Neural crest cell (in vitro differentiated cells): Measurements from ENCODE around the gene ANKRD13B. TPM values are rescaled to one million over a fixed set of nuclear protein-coding genes. Genes with fewer than 3 reads are reported as not detected.

Source experiments
- DNase-seq: peaks from one replicate; pipeline ENCODE4 v3.0.0; 2021; ENCODE audit warnings: low read depth, mixed read lengths, low spot score
- H3K27ac Mint-ChIP-seq: one replicate; pipeline ENCODE4 v1.8.0; 2021; ENCODE audit warnings: mild to moderate bottlenecking, mixed read lengths; ENCODE audit not compliant: unreplicated experiment
- H3K27me3 Mint-ChIP-seq: 2 replicates; pipeline ENCODE4 v1.8.0; 2021; ENCODE audit warnings: low read depth, mild to moderate bottlenecking, mixed read lengths
- H3K36me3 Mint-ChIP-seq: 2 replicates; pipeline ENCODE4 v1.8.0; 2021; ENCODE audit warnings: low read depth, mild to moderate bottlenecking, mixed read lengths
- H3K4me1 Mint-ChIP-seq: 2 replicates; pipeline ENCODE4 v1.8.0; 2021; ENCODE audit warnings: mixed read lengths
- H3K4me3 Mint-ChIP-seq: one replicate; pipeline ENCODE4 v1.8.0; 2021; ENCODE audit warnings: mild to moderate bottlenecking, mixed read lengths
- H3K9me3 Mint-ChIP-seq: 2 replicates; pipeline ENCODE4 v1.8.0; 2021; ENCODE audit warnings: mixed read lengths
- total RNA-seq: library from RNA; stranded (reverse); gene quantifications from 2 replicates; pipeline ENCODE4 v1.2.1, GENCODE V29; 2021
- TF ChIP-seq, protein P1 (sequence below): fragments of 200-600 bp; sonication (generic); conservative IDR thresholded peaks from 2 replicates; pipeline ENCODE4 v1.5.0; 2021; ENCODE audit warnings: antibody characterized with exemption, mild to moderate bottlenecking

The ANKRD13B gene
- total RNA-seq, 1 donor from 2014 or later, result 70.0 TPM

DNA sequence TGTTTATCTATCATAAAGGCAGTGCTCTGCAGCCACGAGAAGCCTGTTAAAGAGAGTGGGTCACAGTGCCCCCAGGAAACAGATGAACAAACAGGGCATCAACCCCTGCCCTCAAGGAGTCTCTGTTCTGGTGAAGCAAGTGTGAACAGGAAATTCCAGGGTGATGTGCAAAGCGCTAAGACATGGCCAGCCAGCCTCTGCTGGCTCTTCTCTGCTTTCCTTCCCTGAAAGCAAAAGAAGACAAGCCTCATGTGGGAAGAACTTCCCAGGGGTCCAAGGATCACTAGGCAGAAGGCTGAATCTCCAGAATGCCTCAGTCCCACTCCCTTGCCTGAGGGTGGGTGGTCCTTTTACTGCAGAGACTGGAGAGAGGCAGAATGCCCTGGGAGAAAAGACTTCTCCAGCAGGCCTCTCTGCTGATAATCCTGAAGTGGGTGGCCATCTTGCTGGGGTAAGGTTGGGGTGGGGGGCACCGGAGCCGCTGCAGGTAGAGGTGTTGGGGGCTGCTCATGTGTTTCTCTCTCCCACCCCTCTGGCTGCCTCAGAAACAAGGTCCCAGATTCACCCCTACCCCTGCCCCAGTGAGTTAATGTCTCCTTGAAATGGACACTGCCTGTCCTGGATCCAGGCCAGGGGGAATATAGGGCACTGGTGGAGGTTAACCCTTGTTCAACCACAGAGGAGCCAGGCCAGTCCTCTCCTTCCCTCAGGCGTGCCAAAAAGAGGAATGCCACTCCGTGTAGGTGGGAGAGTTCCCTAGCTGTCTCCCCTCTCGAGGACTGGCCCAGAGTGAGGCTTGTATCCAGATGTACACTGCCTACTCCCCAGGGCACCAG lies 2.4 kb downstream of the ANKRD13B start:
- H3K9me3 Mint-ChIP-seq, result no peaks in the 10 kb centered on the region
- no peaks in the 10 kb centered on the region for H3K27me3 Mint-ChIP-seq
- H3K4me1 Mint-ChIP-seq, result peaks cover 54% of the 10 kb centered on the region
- TF ChIP-seq, protein P1, sequence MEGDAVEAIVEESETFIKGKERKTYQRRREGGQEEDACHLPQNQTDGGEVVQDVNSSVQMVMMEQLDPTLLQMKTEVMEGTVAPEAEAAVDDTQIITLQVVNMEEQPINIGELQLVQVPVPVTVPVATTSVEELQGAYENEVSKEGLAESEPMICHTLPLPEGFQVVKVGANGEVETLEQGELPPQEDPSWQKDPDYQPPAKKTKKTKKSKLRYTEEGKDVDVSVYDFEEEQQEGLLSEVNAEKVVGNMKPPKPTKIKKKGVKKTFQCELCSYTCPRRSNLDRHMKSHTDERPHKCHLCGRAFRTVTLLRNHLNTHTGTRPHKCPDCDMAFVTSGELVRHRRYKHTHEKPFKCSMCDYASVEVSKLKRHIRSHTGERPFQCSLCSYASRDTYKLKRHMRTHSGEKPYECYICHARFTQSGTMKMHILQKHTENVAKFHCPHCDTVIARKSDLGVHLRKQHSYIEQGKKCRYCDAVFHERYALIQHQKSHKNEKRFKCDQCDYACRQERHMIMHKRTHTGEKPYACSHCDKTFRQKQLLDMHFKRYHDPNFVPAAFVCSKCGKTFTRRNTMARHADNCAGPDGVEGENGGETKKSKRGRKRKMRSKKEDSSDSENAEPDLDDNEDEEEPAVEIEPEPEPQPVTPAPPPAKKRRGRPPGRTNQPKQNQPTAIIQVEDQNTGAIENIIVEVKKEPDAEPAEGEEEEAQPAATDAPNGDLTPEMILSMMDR, result no peak
- no peaks in the 10 kb centered on the region for H3K36me3 Mint-ChIP-seq
- DNase-seq, result no peak
- H3K27ac Mint-ChIP-seq, result no peak overlapping the region
- peak overlapping the region; percentile 88 for H3K4me3 Mint-ChIP-seq

DNA sequence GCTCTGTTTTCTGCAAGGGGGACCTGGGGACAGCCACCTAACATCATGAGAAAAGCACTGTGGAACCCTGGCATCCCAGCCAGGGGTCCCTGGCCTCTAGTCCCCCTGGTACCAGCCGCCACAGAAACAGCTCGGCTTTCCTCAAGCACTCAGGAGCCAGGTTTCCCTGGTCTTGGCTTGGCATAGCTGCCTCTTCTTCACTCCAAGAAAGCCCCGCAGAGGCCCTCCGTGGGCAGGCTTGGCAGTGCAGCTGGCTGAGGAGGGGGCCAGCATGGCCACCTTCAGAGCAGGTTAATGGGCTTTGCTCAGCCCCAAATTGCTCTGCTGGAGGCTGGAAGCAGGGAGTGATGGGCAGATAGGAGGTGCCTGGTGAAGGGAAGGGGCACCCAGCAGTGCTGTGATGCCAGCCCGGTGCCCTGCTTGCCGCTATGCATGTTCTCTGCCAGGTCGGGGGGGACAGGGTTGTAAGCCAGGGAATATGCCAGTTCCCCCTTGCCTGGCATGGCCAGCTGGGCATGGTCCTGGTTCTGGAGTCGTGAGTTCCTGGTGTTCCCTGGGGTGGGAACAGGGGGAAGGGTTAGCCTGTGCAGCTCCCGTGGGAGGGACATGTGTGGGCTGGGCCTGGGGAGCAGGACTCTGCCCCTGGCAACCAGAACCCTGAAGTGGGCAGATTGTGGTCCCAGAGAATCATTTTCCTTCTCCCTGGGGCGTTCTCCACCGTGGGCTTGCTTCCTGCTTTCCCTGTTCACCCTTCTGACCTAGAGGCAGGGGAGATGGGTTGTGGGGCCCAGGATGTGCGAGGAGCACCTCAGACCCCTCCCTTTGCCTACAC lies 3.2 kb downstream of the ANKRD13B start:
- H3K4me1 Mint-ChIP-seq, result peaks cover 50% of the 10 kb centered on the region
- H3K9me3 Mint-ChIP-seq, result no peaks in the 10 kb centered on the region
- no peak overlapping the region for H3K27ac Mint-ChIP-seq
- DNase-seq, result no peak
- H3K36me3 Mint-ChIP-seq, result no peaks in the 10 kb centered on the region
- H3K4me3 Mint-ChIP-seq, result peak overlapping the region; percentile 9
- H3K27me3 Mint-ChIP-seq, result no peaks in the 10 kb centered on the region
- TF ChIP-seq, protein P1, result no peak

DNA sequence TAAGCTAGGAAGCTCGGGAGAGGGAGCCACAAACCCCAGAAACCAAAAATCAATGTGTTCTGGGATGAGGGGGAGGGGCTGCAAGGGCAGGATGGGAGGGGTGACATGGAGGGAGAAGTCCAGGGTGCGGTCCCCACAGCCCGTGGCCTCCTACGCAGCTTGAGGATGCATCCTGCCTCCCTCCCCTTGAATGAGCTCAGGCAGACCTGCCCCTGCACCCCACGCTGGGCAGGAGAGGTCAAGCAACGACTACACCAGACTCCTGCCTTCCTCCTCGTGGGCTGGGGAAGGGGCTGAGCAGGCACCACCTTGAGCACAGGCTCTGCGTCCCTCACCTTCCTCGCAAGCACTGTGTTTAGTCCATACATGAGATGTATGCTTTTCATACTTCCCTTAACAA lies 3.9 kb downstream of the ANKRD13B start:
- no peaks in the 10 kb centered on the region for H3K27me3 Mint-ChIP-seq
- TF ChIP-seq, protein P1, result no peak
- H3K36me3 Mint-ChIP-seq, result no peaks in the 10 kb centered on the region
- no peak for DNase-seq
- peaks cover 48% of the 10 kb centered on the region for H3K4me1 Mint-ChIP-seq
- peak overlapping the region; percentile 78 for H3K4me3 Mint-ChIP-seq
- no peaks in the 10 kb centered on the region for H3K9me3 Mint-ChIP-seq
- no peak overlapping the region for H3K27ac Mint-ChIP-seq

DNA sequence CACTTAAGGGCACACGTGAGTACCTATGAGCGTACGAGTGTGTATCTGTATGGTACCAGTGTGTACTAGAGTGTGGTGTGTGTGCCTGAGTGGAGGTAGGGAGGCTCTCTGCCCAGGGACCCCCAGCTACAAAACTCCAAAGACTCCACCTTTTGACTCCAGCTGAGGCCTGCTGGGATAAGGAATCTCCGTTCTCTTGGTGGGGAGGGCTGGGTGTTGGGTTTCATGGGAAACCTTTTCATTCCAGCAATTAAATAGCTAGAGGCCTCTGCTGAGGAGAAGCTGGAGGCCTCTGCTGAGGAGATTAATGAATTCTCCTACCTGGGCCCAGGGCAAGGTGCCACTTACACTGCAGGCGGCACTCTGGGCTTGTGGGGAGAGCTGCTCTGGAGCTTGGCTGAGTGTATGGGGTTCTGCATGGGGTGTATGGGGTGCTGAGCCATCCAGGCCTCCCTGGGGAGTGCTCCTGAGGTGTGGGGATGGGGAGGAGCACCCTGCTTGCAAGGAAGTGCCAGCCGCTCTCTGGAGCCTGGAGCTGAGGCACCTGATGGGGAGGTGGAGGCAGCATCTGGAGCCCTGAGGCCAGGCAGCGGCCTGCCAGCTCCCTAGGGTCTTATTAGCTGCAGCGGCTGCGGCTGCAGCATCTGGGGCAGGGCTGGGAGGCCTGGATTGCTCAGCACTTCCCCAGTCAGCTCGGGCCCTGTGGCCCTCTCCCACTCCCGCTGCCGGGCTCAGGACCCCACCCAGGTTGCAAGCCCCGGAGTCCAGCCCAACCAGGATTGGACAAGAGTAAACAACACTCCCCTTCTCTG lies 4.6 kb downstream of the ANKRD13B start:
- Mint-ChIP-seq H3K27ac (no peak overlapping the region), H3K4me3 (peak overlapping the region; percentile 78), H3K27me3 (no peaks in the 10 kb centered on the region), H3K36me3 (no peaks in the 10 kb centered on the region), H3K4me1 (peaks cover 41% of the 10 kb centered on the region), H3K9me3 (no peaks in the 10 kb centered on the region)
- DNase-seq, result no peak
- TF ChIP-seq, protein P1, result no peak

DNA sequence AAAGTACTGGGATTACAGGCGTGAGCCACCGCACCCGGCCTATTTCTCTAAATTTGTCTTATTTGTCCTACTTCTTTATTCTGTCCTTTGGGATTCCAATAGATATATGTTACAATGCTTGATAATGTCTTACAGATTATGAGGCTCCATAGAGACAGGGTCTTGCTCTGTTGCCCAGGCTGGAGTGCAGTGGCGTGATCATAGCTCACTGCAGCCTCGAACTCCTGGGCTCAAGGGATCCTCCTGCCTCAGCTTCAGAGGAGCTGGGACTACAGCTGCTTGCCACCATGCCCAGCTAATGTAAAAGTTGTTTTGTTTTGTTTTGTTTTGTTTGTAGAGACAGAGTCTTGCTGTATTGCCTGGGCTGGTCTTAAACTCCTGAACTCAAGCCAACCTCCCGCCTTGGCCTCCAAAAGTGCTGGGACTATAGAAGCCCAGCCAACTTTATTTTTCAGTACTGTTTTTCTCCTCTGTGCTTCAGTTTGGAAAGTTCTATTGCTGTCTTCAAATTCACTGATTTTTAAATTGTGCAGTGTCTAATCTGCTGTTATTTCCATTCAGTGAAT lies 10.3 kb downstream of the ANKRD13B start:
- Mint-ChIP-seq H3K36me3 (no peaks in the 10 kb centered on the region), H3K9me3 (no peaks in the 10 kb centered on the region), H3K4me3 (no peak overlapping the region), H3K27me3 (no peaks in the 10 kb centered on the region), H3K27ac (no peak overlapping the region), H3K4me1 (peaks cover 27% of the 10 kb centered on the region)
- DNase-seq, result no peak
- TF ChIP-seq, protein P1, result no peak
